HG03460 (cell line): ENCODE results near the gene CCR5AS.
"Not testable (repeated sequence)": the region's sequence is repeated elsewhere in the genome, so short reads cannot be mapped to it uniquely, and the experiment has no call there.

ENCODE experiments used
- ATAC-seq: cut with Tn5 transposase; IDR thresholded peaks from one replicate; pipeline ENCODE4 v1.9.1; 2021; ENCODE audit not compliant: unreplicated experiment

The CCR5AS gene

GRCh38 chr3:46406788-46407611 is at the start of gene CCR5AS, which contains the start of gene CCRL2:
TSS of gene CCR5AS (minus strand) at chr3:46407066.
TSS of gene CCRL2 (plus strand) at chr3:46407259. CDS start at chr3:46408080, 821 bp downstream.
- no peak for ATAC-seq

- ATAC-seq, result no peak
Observed at GRCh38 chr3:46456118-46456517, 49.3 kb upstream of the CCR5AS start.

- ATAC-seq, result no peak
Observed at GRCh38 chr3:46455231-46456115, 48.6 kb upstream of the CCR5AS start.

- no peak for ATAC-seq
Observed at GRCh38 chr3:46454606-46455005, 47.7 kb upstream of the CCR5AS start.

- no peak for ATAC-seq
Observed at GRCh38 chr3:46454209-46454595, 47.3 kb upstream of the CCR5AS start.

GRCh38 chr3:46453526-46454208 is 46.8 kb upstream of the CCR5AS start:
- no peak for ATAC-seq

GRCh38 chr3:46449755-46450552 is 43.1 kb upstream of the CCR5AS start:
- ATAC-seq, result no peak

- no peak for ATAC-seq
Observed at GRCh38 chr3:46448721-46449120, 41.9 kb upstream of the CCR5AS start.

GRCh38 chr3:46447228-46447985 is 40.5 kb upstream of the CCR5AS start:
- no peak for ATAC-seq

- ATAC-seq, result no peak
Observed at GRCh38 chr3:46442576-46443530, 36.0 kb upstream of the CCR5AS start.

GRCh38 chr3:46440531-46441294 is 33.8 kb upstream of the CCR5AS start:
- peak; percentile 76 for ATAC-seq

- no peak for ATAC-seq
Observed at GRCh38 chr3:46438831-46439230, 32.0 kb upstream of the CCR5AS start.

GRCh38 chr3:46435081-46435726 is 28.3 kb upstream of the CCR5AS start:
- ATAC-seq, result no peak

GRCh38 chr3:46433841-46434240 is 27.0 kb upstream of the CCR5AS start:
- ATAC-seq, result no peak

- ATAC-seq, result not testable (repeated sequence)
Observed at GRCh38 chr3:46433118-46433517, 26.3 kb upstream of the CCR5AS start.

- not testable (repeated sequence) for ATAC-seq
Observed at GRCh38 chr3:46431905-46432304, 25.0 kb upstream of the CCR5AS start.

- ATAC-seq, result not testable (repeated sequence)
Observed at GRCh38 chr3:46430879-46431278, 24.0 kb upstream of the CCR5AS start.
